Tibial artery (tissue), 4 donors: Measurements from ENCODE around the gene TRIM50.

ENCODE experiments used
- DNase-seq, 2 donors: peaks; one replicate each; pipeline ENCODE4 v3.0.0-alpha.2; 2019
- H3K27ac ChIP-seq, 2 donors: fragments of 200-600 bp; sonication (generic) in 1 of 2; 1 replicate in 1 of 2; 2 replicates in 1 of 2; pipeline ENCODE4 v1.5.1; 2018 to 2019; ENCODE audit warnings: mild to moderate bottlenecking in 1 of 2
- H3K27me3 ChIP-seq, 2 donors: fragments of 200-600 bp; sonication (generic) in 1 of 2; one replicate each; pipeline versions ENCODE4 v1.5.1 to v1.6.0; 2016 to 2019
- H3K36me3 ChIP-seq, 3 donors: fragments of 200-600 bp; sonication (generic) in 2 of 3; one replicate each; pipeline ENCODE4 v1.5.1; 2016 to 2019; ENCODE audit warnings: mild to moderate bottlenecking in 2 of 3
- H3K4me1 ChIP-seq, 4 donors: fragments of 200-600 bp; sonication (generic) in 2 of 4; 1 replicate in 3 of 4; 2 replicates in 1 of 4; pipeline ENCODE4 v1.5.1; 2016 to 2019
- H3K4me3 ChIP-seq, 2 donors: fragments of 200-600 bp; sonication (generic) in 1 of 2; 1 replicate in 1 of 2; 2 replicates in 1 of 2; pipeline ENCODE4 v1.5.1; 2018 to 2019; ENCODE audit warnings: mild to moderate bottlenecking in 2 of 2
- H3K9me3 ChIP-seq, 3 donors: fragments of 200-600 bp; sonication (generic) in 1 of 3; one replicate each; pipeline ENCODE4 v1.5.1; 2016 to 2019
- intact Hi-C: fragments of 100-400 bp; cut with DNase I; formaldehyde crosslinking; loops from one replicate; pipeline ENCODE4 v1.15.0; 2023; ENCODE audit warnings: low total_unique reads
- TF ChIP-seq, protein P1 (sequence below), 2 experiments: fragments of 200-600 bp in 1 of 2; fragments of 450-650 bp in 1 of 2; IDR thresholded peaks; one replicate each; pipeline ENCODE4 v1.5.1; 2017 to 2019; ENCODE audit warnings: antibody characterized with exemption in 2 of 2, mild to moderate bottlenecking in 1 of 2, moderate library complexity in 1 of 2

The TRIM50 gene

DNA sequence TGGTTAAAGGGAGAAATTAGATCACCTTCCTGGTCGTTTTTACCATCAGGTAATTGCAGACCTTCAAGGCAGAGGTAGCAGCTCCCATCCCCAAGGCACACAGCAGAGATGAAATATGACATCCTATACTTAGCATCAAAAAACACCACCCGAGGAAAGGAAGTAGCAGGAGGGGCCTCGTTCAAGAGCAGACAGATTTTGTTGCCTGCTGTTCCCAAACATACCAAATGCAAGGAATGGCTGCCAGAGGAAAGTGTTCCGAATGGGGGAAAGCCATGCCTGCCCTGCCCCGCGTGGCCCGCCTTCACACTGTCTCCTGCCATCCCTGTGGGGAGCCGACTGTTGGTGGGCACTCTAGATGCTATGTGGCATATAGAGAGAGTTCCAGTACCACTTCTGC lies 18.1 kb upstream of the TRIM50 start:
- peaks cover 0 to 5% (median 2%) of the 10 kb centered on the region in 4 donors for H3K4me1 ChIP-seq
- no peak for DNase-seq
- intact Hi-C loops: loop anchor here (10.0 kb wide), 1 partner anchor 89 kb away; the partner anchor contains the start of gene FZD9
- TF ChIP-seq, protein P1, sequence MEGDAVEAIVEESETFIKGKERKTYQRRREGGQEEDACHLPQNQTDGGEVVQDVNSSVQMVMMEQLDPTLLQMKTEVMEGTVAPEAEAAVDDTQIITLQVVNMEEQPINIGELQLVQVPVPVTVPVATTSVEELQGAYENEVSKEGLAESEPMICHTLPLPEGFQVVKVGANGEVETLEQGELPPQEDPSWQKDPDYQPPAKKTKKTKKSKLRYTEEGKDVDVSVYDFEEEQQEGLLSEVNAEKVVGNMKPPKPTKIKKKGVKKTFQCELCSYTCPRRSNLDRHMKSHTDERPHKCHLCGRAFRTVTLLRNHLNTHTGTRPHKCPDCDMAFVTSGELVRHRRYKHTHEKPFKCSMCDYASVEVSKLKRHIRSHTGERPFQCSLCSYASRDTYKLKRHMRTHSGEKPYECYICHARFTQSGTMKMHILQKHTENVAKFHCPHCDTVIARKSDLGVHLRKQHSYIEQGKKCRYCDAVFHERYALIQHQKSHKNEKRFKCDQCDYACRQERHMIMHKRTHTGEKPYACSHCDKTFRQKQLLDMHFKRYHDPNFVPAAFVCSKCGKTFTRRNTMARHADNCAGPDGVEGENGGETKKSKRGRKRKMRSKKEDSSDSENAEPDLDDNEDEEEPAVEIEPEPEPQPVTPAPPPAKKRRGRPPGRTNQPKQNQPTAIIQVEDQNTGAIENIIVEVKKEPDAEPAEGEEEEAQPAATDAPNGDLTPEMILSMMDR (IDR thresholded peaks at IDR 0.05): no peak
- peaks cover 0 to 5% of the 10 kb centered on the region in 2 donors for H3K27me3 ChIP-seq
- no peaks in the 10 kb centered on the region for H3K36me3 ChIP-seq
- no peak overlapping the region for H3K27ac ChIP-seq
- no peaks in the 10 kb centered on the region for H3K9me3 ChIP-seq
- no peak overlapping the region for H3K4me3 ChIP-seq

DNA sequence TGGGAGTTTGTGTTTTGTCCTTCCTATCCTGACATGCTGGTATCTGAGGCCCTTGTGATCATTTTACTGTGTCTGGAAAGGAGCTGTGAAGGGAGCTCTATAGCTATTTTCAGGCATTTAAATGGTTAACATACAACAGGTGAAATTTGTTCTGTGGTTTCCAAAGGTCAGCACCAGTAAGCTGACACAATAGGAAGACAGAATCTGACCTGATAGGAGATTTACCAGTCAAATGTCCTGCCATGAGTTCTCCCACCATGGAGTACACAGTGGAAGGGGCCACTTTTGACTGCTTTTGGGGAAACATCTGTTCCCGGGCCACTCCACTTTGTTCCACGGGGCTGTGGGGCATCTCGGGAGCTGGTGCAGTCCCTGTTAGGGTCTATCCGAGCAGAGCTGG lies 17.7 kb upstream of the TRIM50 start:
- TF ChIP-seq, protein P1 (IDR thresholded peaks at IDR 0.05): no peak

DNA sequence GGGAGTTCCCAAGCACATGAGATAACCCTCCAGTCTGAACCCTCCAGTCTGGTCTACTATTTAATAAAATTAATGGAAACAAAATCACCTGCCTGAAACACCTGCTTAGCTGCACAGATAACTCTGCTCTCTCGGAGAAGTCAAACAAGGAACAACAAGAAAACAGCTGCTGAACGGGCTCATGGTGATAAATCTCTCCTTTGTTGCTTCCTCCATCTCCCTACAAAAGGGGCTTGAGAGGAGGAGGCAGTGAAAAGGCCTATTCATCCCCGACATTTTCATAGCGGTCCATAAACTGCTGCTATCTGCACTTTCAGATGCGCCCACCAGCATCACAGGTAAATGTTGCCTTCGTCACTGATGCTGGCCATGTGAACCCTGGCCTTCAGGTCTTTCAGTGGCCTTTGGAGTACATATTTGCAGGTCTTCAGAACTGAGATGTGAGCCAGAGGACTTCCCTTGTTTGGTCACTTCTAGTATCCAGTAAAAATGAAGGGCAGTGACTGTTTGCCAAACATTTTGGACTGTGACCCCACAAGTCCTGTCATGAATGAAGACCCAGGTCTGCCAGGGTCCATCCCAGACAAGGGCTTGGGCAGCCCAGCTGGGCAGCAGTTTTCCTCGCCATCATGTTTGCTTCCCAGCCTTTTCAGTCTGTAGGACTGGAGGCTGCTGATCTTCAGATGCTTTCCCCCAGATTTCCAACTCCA lies 15.9 kb upstream of the TRIM50 start:
- H3K27ac ChIP-seq: no peak overlapping the region
- no peak for DNase-seq
- peaks cover 0 to 8% of the 10 kb centered on the region in 2 donors for H3K27me3 ChIP-seq
- peaks cover 0 to 5% (median 2%) of the 10 kb centered on the region in 4 donors for H3K4me1 ChIP-seq
- H3K9me3 ChIP-seq: no peaks in the 10 kb centered on the region
- H3K36me3 ChIP-seq: no peaks in the 10 kb centered on the region
- no peak overlapping the region for H3K4me3 ChIP-seq
- intact Hi-C loops: loop anchor here (10.0 kb wide), 1 partner anchor 91 kb away; the partner anchor contains the start of gene FZD9
- TF ChIP-seq, protein P1 (IDR thresholded peaks at IDR 0.05): no peak

More for the DNA sequence above, 17.7 kb upstream of the TRIM50 start:
- DNase-seq: no peak
- Histone ChIP-seq H3K27ac (no peak overlapping the region), H3K36me3 (no peaks in the 10 kb centered on the region), H3K4me3 (no peak overlapping the region), H3K27me3 (peaks cover 0 to 7% of the 10 kb centered on the region in 2 donors), H3K4me1 (peaks cover 0 to 5% (median 2%) of the 10 kb centered on the region in 4 donors), H3K9me3 (no peaks in the 10 kb centered on the region)
- intact Hi-C loops: loop anchor here (10.0 kb wide), 1 partner anchor 89 kb away; the partner anchor contains the start of gene FZD9

DNA sequence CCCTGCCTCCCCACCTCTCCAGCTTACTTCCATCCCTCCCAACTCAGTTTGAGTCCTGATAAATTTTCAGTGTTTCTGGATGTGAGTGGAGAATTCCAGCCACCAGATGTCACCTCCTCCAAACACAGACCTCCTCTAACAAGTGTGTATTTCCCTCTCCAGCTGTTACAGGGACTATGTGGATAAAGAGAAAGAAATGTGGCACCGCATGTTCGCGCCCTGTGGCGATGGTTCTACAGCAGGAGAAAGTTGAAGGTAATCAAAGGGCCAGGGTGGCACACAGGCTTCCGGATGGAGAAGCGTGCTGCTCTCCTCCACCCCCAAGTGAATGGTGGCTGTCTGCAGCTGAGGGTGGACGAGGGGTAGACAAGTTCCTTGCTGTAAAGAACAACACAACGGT lies 14.8 kb upstream of the TRIM50 start:
- Histone ChIP-seq H3K36me3 (no peaks in the 10 kb centered on the region), H3K4me1 (peaks cover 0 to 5% (median 2%) of the 10 kb centered on the region in 4 donors), H3K27ac (no peak overlapping the region), H3K4me3 (peak overlapping the region in 1 of 2 donors; percentile 13), H3K9me3 (no peaks in the 10 kb centered on the region), H3K27me3 (peaks cover 0 to 8% of the 10 kb centered on the region in 2 donors)
- TF ChIP-seq, protein P1 (IDR thresholded peaks at IDR 0.05): peak; percentile 33 to 47
- intact Hi-C loops: loop anchor here (10.0 kb wide), 1 partner anchor 92 kb away; the partner anchor contains the start of gene FZD9
- DNase-seq: no peak

DNA sequence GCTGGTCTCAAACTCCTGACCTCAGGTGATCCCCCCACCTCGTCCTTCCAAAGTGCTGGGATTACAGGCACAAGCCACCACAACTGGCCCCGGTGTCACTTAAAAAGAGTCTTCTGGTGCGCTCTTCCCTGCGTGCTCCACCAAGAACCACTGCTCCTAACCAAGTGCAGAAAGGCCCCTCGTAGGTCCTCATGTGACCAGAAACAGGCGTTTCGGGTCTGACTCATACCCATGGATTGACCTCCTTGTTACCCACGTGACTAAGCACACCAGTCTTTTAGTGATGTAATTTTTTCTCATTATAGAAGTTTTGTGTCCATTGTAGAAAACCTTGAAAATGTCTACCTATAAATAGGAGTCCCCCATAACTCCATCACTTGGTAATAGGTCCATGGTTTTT lies 14.0 kb upstream of the TRIM50 start:
- Histone ChIP-seq H3K36me3 (no peaks in the 10 kb centered on the region), H3K4me1 (peaks cover 0 to 5% (median 2%) of the 10 kb centered on the region in 4 donors), H3K27me3 (peaks cover 0 to 8% of the 10 kb centered on the region in 2 donors), H3K27ac (no peak overlapping the region), H3K9me3 (no peaks in the 10 kb centered on the region), H3K4me3 (no peak overlapping the region)
- DNase-seq: no peak
- intact Hi-C loops: loop anchor here (10.0 kb wide), 1 partner anchor 93 kb away; the partner anchor contains the start of gene FZD9
- TF ChIP-seq, protein P1 (IDR thresholded peaks at IDR 0.05): no peak
